Smooth muscle cell of the brain vasculature (primary cell): Measurements from ENCODE around the gene KIF7.
"Not testable (repeated sequence)": the region's sequence is repeated elsewhere in the genome, so short reads cannot be mapped to it uniquely, and the experiment has no call there.

Source experiments
- DNase-seq: peaks from one replicate; pipeline ENCODE4 v3.0.0-alpha.2; 2012; ENCODE audit warnings: low read depth, low spot score

KIF7 gene

GRCh38 chr15:89616228-89616627 is 39.0 kb downstream of the KIF7 start:
- no peak for DNase-seq

- DNase-seq = no peak
Observed at GRCh38 chr15:89615135-89615534, 40.1 kb downstream of the KIF7 start.

GRCh38 chr15:89614164-89614563 is 41.1 kb downstream of the KIF7 start:
- no peak for DNase-seq

- DNase-seq = no peak
Observed at GRCh38 chr15:89613031-89613430, 42.2 kb downstream of the KIF7 start.

- DNase-seq = no peak
Observed at GRCh38 chr15:89611317-89611716, 44.0 kb downstream of the KIF7 start.

GRCh38 chr15:89599021-89599420 is 56.2 kb downstream of the KIF7 start:
- no peak for DNase-seq

GRCh38 chr15:89593018-89593417 is 62.2 kb downstream of the KIF7 start:
- DNase-seq = no peak

- DNase-seq = peak; percentile 83
Observed at GRCh38 chr15:89591834-89592233, 63.4 kb downstream of the KIF7 start.

GRCh38 chr15:89587955-89588354 is 67.3 kb downstream of the KIF7 start:
- no peak for DNase-seq

GRCh38 chr15:89586651-89587050 is 68.6 kb downstream of the KIF7 start:
- no peak for DNase-seq

- not testable (repeated sequence) for DNase-seq
Observed at GRCh38 chr15:89580747-89581146, 74.5 kb downstream of the KIF7 start.

GRCh38 chr15:89578146-89578545 is 77.1 kb downstream of the KIF7 start:
- no peak for DNase-seq
